ENCODE results near the gene ROBO4. TPM values are rescaled to one million over a fixed set of nuclear protein-coding genes. Genes with fewer than 3 reads are reported as not detected.

ROBO4 gene
- total RNA-seq, 1 experiment from 2014 or later = not detected

- no peak for DNase-seq (ENCODE audit: low spot score)
- in situ Hi-C loops (cut with HindIII; ENCODE audit: low sequenced_read_pairs) = no loop called here
Measured at GRCh38 chr11:124864892-124865180, 32.8 kb downstream of the ROBO4 start.

DNA sequence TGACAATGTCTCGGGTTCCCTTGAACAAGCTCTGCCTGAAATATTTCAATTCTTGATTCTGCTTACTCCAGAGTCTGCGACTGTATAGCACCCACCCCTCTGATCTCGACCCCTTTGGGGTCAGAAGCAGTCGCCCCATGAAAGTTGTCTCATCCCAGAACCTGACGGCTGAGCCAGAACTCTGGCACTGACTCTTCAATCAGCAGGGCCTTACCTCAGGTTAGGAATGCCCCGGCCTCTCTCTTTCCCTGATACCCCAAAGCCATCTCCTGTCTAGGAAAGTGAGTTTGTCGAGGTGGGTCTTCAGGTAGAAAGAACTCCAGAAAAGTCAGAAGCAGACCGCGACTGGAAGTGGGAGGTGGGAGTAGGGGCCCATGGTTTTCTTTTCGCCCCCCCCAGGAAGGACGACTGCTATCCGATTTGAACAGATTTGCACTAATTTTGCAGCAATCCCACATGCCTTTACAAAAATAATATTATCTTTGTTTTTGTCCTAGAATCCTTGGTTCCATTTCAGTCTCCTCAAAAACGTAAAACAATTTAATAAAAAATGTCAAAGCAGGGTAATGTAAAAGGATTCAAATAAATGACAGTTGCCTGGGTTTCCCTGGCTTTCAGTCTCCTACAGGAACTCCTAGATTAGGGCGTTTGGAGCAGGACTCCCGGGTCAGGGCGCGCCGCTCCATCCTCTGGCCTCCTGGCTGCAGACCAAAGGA, 33.3 kb downstream of the ROBO4 start:
- no peak for DNase-seq (ENCODE audit: low spot score)
- in situ Hi-C loops (cut with HindIII; ENCODE audit: low sequenced_read_pairs) = no loop called here

- no peak for DNase-seq (ENCODE audit: low spot score)
- in situ Hi-C loops (cut with HindIII; ENCODE audit: low sequenced_read_pairs) = no loop called here
Measured at GRCh38 chr11:124863826-124864165, 33.9 kb downstream of the ROBO4 start.

DNA sequence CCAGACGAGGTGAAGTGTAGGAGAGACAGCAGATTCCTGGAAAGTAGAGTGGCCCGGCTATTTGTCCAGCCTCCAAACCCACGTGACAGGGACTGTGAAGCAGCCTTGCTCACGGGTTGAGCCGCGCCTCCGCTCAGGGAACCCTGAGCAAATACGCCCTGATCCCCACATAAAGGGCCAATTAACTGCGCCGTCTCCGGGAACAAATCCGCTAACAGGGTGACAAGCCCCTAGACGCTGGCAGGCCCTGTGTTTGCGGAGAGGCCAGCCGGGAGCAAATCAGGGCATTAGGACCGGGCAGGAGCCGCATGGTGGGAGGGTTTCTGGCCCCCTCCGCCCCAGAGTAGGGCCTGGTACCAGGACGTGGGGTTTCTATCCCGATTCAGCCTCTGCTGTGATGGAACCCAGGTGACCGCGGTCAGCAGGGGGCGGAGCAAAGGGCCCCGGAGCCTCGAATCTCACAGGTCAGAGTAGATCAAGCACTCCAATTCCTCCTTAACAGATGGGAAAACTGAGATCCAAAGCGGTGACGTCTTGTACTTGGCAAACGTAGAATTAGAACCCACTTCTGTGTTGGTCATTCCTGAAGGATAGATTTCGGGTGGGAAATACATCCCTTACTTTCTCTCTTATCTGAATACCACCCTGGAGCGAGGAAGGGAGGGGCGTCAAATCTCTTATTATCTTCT, 34.4 kb downstream of the ROBO4 start:
- in situ Hi-C loops (cut with HindIII; ENCODE audit: low sequenced_read_pairs) = no loop called here
- peak; percentile 47 for DNase-seq (ENCODE audit: low spot score)

GRCh38 chr11:124861670-124862069, 36.0 kb downstream of the ROBO4 start:
- no peak for DNase-seq (ENCODE audit: low spot score)
- in situ Hi-C loops (cut with HindIII; ENCODE audit: low sequenced_read_pairs) = no loop called here

DNA sequence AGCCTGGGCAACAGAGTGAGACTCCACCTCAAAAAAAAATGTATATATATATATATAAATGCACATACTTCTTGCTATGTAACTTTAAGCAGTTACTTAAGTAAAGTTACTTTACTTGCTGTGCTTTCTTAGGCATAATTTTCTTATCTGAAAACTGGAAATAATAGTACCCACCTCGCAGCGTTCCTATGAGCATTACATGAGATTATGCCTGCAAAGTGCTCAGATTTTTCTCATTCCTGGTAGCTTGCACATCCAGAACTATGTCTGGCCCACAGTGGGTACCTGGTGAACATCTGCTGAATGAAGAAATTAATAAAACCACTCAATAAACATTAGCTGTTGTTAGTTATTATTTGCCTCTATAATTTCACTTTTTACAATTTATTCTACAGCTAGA, 38.5 kb downstream of the ROBO4 start:
- DNase-seq (ENCODE audit: low spot score) = no peak
- in situ Hi-C loops (cut with HindIII; ENCODE audit: low sequenced_read_pairs) = no loop called here

- no peak for DNase-seq (ENCODE audit: low spot score)
- in situ Hi-C loops (cut with HindIII; ENCODE audit: low sequenced_read_pairs) = no loop called here
Measured at GRCh38 chr11:124846070-124846673, 51.5 kb downstream of the ROBO4 start.

DNA sequence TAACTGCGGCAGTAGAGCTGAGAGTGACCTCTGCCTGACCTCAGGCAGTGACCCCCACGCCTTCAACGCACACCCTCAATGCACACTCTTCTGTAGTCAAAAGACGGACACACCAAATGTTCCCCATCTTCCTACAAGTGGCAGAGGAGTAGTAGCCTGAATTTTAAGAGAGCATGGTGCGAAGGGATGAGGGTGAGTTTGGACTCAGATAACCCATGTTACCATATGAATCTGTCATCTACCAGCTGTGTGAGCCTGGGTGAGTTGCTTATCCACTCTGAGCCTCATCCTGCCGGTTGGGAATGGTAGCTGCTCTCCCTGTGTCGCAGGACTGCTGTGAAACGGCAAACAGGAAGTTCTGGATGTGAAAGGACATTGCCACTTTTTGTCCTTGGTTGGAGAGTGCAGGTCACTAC, 53.0 kb downstream of the ROBO4 start:
- no peak for DNase-seq (ENCODE audit: low spot score)
- in situ Hi-C loops (cut with HindIII; ENCODE audit: low sequenced_read_pairs) = no loop called here

- DNase-seq (ENCODE audit: low spot score) = no peak
- in situ Hi-C loops (cut with HindIII; ENCODE audit: low sequenced_read_pairs) = no loop called here
Measured at GRCh38 chr11:124843616-124843910, 54.1 kb downstream of the ROBO4 start.

DNA sequence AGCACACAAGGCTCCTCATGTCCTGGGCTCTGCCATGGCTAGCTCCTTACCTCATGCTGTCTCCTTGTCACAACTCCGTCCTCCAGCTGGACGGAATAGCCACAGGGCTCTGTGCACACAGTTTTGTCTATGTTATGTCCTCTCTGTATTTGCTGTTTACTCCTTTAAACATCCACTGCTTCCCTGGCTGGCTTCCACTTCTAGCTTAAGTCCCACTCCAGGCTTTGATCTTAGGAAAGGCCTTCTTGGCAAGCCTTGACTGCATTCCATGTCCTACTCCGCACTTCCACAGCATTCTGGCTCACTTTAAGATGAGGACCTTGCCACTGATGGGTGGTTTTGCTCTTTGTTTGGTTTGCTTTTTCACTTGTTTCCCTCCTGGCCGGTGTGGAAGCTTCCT, 55.4 kb downstream of the ROBO4 start:
- in situ Hi-C loops (cut with HindIII; ENCODE audit: low sequenced_read_pairs) = no loop called here
- no peak for DNase-seq (ENCODE audit: low spot score)

DNA sequence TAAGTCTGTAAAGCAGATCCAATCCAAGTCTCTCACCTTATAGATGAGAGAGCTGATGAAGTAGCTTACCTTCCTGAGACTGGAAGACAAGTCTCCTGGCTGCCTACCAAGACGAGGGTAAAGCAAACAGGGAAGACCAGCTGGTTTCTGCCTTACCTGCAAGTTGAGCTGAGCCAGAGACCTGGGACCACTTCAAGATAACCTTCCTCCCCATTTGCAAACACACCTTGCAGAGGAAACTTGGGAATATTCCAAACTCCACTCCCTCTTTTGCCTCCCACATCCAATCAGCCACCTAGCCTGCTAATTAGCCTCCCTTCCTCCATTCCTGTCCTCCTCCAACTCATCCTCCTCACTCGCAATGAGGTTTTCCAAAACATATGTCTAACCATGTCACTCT, 55.8 kb downstream of the ROBO4 start:
- DNase-seq (ENCODE audit: low spot score) = no peak
- in situ Hi-C loops (cut with HindIII; ENCODE audit: low sequenced_read_pairs) = no loop called here

- in situ Hi-C loops (cut with HindIII; ENCODE audit: low sequenced_read_pairs) = no loop called here
- no peak for DNase-seq (ENCODE audit: low spot score)
Measured at GRCh38 chr11:124841201-124841600, 56.5 kb downstream of the ROBO4 start.

DNA sequence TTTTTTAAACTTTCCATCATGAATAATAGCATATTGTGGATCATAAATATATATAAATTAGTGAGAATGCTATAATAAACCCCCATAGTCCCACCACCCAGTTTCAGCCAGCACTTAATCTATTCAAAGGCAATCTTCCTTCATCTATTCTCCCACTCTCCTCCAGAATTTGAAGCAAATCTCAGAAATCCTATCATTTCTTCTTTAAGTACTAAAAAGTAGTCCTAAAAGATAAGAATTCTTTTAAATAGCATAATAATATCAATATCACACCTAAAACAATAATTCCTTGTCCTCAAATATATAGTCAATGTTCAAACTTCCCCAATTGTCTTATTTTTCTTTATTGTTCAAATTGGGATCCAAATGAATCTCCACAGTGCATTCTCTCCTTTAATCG, 57.0 kb downstream of the ROBO4 start:
- DNase-seq (ENCODE audit: low spot score) = no peak
- in situ Hi-C loops (cut with HindIII; ENCODE audit: low sequenced_read_pairs) = no loop called here

DNA sequence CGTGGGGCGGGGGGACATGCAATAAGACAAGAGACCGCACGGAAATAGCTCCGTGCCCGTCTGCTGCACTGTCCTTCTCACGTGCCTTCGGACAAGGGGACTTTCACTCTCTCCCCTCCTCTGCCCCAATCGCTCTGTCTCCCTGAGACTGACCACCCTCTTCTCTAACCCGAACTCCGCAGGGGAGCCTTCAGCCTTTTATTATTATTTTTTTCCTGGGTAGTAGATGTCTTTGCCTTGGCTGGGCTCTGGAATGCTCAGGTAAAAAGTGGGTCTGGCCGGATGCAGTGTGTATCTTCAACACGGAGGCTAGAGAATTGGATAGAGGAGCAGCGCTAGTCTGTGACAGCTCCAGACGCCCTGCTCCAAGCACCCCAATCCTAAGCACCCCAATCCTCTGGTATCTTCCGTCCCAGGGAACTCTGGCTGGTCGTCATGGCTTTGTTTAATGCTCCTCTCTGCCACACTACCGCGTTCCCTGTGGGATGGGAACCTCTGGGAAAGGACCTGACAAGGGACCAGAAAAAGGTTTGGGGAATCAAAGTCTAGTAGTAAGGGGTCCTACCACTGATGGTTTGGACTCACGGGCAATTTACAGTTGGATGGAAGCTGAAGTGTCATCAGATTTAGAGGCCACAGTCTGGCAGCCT, 57.6 kb downstream of the ROBO4 start:
- no peak for DNase-seq (ENCODE audit: low spot score)
- in situ Hi-C loops (cut with HindIII; ENCODE audit: low sequenced_read_pairs) = loop anchor here (5.0 kb wide), 1 partner anchor 193 kb away; no protein-coding TSS in a partner anchor

DNA sequence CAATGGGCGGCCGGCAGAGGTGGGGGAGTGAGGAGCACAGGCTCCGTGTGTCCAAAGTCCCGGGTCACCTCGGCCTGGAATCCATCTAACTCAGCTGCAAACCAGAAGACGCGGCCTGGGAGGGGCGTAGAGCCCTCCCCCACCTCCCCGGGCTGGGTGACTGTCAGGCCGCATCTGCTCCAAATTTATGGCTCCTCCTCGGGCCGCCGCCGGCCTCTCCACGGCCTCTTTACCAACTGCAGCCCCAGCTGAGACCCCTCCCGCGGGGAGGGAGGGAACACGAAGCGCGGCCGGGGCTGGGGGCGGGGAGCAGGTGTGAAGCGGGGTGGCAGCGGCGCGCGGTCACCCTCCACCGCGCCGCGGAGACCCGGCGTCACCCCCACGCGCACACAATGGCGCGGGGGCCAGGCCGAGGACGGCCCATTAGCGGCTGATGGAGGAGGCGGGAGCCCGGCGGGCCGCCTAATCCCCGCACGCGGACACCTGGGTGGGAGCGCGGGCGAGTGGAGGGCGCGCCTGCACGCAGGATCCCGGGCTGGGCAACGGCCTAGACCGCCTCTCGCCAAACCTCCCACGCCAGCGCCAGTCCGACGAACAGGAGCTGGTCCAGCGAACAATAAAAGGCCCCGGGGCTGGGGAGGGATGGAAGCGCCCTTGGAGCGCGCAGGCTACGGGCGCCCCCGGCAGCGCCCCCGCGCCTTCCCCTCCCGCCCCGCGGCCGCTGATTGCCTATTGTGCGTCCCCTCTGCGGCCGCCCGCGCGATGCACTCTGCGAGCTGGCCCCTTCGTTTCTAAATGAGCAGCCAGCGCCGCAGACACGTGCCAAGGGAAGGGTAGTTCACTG, 58.3 kb downstream of the ROBO4 start:
- DNase-seq (ENCODE audit: low spot score) = no peak
- in situ Hi-C loops (cut with HindIII; ENCODE audit: low sequenced_read_pairs) = loop anchor here (5.0 kb wide), 1 partner anchor 192 kb away; no protein-coding TSS in a partner anchor

DNA sequence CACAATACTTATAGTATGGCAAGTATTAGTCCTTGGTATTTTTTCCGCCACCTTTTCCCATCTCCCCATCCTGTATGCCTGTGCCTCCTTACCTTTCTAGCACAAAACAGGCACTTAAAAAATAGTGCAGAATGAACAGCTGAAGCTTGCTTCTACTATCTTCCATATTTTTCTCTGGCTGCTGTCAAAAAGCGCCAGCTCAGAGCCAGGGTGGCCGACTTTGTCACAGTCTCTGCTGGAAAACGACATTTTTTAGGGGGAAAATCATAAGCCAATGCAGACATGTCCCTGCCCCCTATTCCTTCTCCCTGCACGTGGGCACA, 58.9 kb downstream of the ROBO4 start:
- in situ Hi-C loops (cut with HindIII; ENCODE audit: low sequenced_read_pairs) = loop anchor here (5.0 kb wide), 1 partner anchor 191 kb away; no protein-coding TSS in a partner anchor
- DNase-seq (ENCODE audit: low spot score) = no peak

DNA sequence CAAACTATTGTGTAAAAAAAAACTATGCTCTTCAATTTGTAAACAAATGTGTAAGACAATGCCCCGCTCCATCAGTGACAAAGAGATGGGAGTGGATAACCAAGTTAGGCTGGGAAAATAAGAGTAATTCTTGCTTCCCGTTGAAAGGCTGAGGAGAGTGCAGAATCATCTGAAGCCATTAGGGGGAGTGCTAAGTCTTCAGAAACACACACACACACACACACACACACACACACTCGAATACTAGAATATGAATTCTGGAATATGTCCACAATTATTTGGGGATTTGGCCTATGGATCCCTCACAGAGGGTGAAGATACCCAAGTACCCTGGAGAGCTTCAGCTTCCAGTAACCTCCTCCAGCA, 60.2 kb downstream of the ROBO4 start:
- in situ Hi-C loops (cut with HindIII; ENCODE audit: low sequenced_read_pairs) = loop anchor here (5.0 kb wide), 1 partner anchor 190 kb away; no protein-coding TSS in a partner anchor
- peak; percentile 53 for DNase-seq (ENCODE audit: low spot score)

DNA sequence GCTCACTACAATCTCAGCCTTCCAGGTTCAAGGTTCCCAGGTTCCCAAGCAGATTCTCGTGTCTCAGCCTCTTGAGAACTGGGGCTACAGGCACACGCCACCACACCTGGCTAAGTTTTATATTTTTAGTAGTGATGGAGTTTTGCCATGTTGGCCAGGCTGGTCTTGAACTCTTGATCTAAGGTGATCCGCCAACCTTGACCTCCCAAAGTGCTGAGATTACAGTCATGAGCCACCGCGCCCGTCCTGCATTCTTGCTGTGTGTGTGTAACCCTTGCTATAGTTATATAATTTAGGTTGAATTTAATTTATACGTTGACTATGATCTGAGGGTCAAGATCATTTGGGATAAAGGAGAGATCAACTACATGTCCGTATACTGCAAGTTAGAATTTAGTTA, 61.7 kb downstream of the ROBO4 start:
- in situ Hi-C loops (cut with HindIII; ENCODE audit: low sequenced_read_pairs) = loop anchor here (5.0 kb wide), 1 partner anchor 189 kb away; no protein-coding TSS in a partner anchor
- no peak for DNase-seq (ENCODE audit: low spot score)

GRCh38 chr11:124834526-124835180, 63.0 kb downstream of the ROBO4 start:
- in situ Hi-C loops (cut with HindIII; ENCODE audit: low sequenced_read_pairs) = loop anchor here (5.0 kb wide), 1 partner anchor 187 kb away; no protein-coding TSS in a partner anchor
- DNase-seq (ENCODE audit: low spot score) = no peak

Data from G401 (cell line).